ENCODE measurements around the gene SPINK9.
A peak's percentile ranks its signal among the peaks of the same experiment; 100 is the strongest.

SPINK9 gene

GRCh38 chr5:148335259-148335658 lies at the start of gene SPINK9:
TSS of gene SPINK9 (plus strand) at chr5:148335559. CDS start at chr5:148335614, 55 bp downstream.
- DNase-seq: no peak

- no peak for DNase-seq
These were observed 44.8 kb upstream of the SPINK9 start for GRCh38 chr5:148290271-148291195.

GRCh38 chr5:148297731-148298130 lies 37.6 kb upstream of the SPINK9 start:
- no peak for DNase-seq

GRCh38 chr5:148306446-148306845 lies 28.9 kb upstream of the SPINK9 start:
- no peak for DNase-seq

GRCh38 chr5:148309019-148309418 lies 26.3 kb upstream of the SPINK9 start:
- no peak for DNase-seq

- DNase-seq: no peak
These were observed 25.6 kb upstream of the SPINK9 start for GRCh38 chr5:148309746-148310145.

- DNase-seq: no peak
These were observed 23.9 kb upstream of the SPINK9 start for GRCh38 chr5:148311484-148311883.

GRCh38 chr5:148312153-148312552 lies 23.2 kb upstream of the SPINK9 start, which contains the start of gene SPINK7:
TSS of gene SPINK7 (plus strand) at chr5:148312423. CDS start at chr5:148312484, 61 bp downstream.
- DNase-seq: no peak

- no peak for DNase-seq
These were observed 21.2 kb upstream of the SPINK9 start for GRCh38 chr5:148314187-148314586.

- DNase-seq: no peak
These were observed 20.6 kb upstream of the SPINK9 start for GRCh38 chr5:148314731-148315130.

- DNase-seq: peak; percentile 35
These were observed 15.1 kb upstream of the SPINK9 start for GRCh38 chr5:148320011-148320963.

GRCh38 chr5:148333262-148333849 lies 2.0 kb upstream of the SPINK9 start:
- DNase-seq: no peak

- DNase-seq: no peak
These were observed 1.5 kb downstream of the SPINK9 start for GRCh38 chr5:148336704-148337435.

GRCh38 chr5:148342371-148343045 lies 7.1 kb downstream of the SPINK9 start:
- DNase-seq: no peak

- no peak for DNase-seq
These were observed 7.7 kb downstream of the SPINK9 start for GRCh38 chr5:148343046-148343407.

GRCh38 chr5:148343603-148344487 lies 8.5 kb downstream of the SPINK9 start:
- DNase-seq: no peak

- no peak for DNase-seq
These were observed 12.3 kb downstream of the SPINK9 start for GRCh38 chr5:148347706-148348105.

GRCh38 chr5:148352696-148353095 lies 17.3 kb downstream of the SPINK9 start:
- DNase-seq: no peak

GRCh38 chr5:148353634-148354033 lies 18.3 kb downstream of the SPINK9 start:
- DNase-seq: no peak

- no peak for DNase-seq
These were observed 29.0 kb downstream of the SPINK9 start for GRCh38 chr5:148364343-148364742.

- no peak for DNase-seq
These were observed 32.9 kb downstream of the SPINK9 start for GRCh38 chr5:148368299-148368698.

Data from stimulated activated CD8-positive, alpha-beta memory T cell treated with anti-CD3 and anti-CD28 coated beads, Interleukin-4, amount 100 ng/mL, for 48 hours (primary cell).